Mammary epithelial cell (primary cell): Measurements from ENCODE around the gene PIGR.

ENCODE experiments used
- EZH2 ChIP-seq: IDR thresholded peaks from 2 replicates; pipeline ENCODE4 v1.6.1; 2012; ENCODE audit warnings: low read length, inconsistent platforms, borderline replicate concordance
- TF ChIP-seq, protein P1 (sequence below), 2 donors: IDR thresholded peaks in 1 of 2; conservative IDR thresholded peaks in 1 of 2; 2 replicates each; pipeline ENCODE4 v1.5.1; 2011 to 2012; ENCODE audit warnings: inconsistent platforms in 2 of 2, low read length in 2 of 2, mild to moderate bottlenecking in 2 of 2, control low read depth in 1 of 2, low read depth in 1 of 2; ENCODE audit not compliant: insufficient read depth in 1 of 2; ENCODE audit errors: extremely low read depth in 1 of 2

DNA sequence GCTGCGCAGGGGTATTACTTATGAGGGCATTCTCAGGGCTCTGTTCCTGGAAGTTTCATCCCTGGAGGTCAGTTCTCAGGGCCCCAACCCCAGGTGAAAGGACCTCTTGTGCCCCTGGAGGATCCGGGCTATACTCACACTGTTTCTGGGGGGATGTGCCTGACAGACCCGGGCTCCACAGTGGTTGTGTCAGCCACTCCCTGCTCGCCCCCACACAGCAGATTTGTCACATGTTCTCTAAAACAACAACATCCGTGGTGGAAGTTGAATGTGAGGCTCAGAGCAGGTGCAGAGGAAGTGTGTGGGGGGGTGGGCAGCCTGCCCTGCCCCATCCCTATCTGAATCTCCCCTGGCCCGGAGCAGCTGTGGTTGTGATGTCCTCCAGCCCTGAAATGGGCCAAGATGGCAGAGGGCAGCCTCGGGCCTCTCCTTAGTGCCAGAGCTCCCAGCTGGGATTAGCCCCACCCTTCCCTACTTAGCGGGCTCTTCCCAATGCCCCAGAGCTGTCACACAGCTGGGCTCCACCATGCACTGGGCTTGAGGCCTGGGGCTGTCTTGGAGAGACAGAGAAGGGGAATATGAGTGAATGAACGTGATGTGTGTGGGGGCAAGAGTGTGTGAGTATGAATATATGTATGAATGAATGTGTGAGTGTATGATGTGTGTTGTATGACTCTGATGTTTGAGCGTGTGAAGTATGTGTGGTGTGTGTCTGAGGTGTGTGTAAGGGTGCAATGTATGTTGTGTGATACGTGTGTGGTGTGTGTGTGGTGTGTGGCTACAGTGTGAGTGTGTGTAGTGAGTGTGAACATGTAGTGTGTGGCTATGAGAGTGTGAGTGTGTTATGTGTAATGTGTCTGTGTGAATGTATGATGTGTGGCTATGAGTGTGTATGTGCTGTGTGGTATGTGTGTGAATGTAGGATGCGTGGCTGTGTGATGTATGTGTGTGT is 23.0 kb downstream of the PIGR start:
- TF ChIP-seq, protein P1, sequence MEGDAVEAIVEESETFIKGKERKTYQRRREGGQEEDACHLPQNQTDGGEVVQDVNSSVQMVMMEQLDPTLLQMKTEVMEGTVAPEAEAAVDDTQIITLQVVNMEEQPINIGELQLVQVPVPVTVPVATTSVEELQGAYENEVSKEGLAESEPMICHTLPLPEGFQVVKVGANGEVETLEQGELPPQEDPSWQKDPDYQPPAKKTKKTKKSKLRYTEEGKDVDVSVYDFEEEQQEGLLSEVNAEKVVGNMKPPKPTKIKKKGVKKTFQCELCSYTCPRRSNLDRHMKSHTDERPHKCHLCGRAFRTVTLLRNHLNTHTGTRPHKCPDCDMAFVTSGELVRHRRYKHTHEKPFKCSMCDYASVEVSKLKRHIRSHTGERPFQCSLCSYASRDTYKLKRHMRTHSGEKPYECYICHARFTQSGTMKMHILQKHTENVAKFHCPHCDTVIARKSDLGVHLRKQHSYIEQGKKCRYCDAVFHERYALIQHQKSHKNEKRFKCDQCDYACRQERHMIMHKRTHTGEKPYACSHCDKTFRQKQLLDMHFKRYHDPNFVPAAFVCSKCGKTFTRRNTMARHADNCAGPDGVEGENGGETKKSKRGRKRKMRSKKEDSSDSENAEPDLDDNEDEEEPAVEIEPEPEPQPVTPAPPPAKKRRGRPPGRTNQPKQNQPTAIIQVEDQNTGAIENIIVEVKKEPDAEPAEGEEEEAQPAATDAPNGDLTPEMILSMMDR (conservative IDR thresholded peaks at IDR 0.05 in 1 of 2, IDR thresholded peaks at IDR 0.05 in 1 of 2; ENCODE audit: extremely low read depth in 1 of 2, insufficient read depth in 1 of 2, low read depth in 1 of 2, low read length in 2 of 2) = no peak
- no peak for TF ChIP-seq EZH2
